K562 (cell line): ENCODE data around the gene SCGB1A1. TPM values are rescaled to one million over a fixed set of nuclear protein-coding genes. Genes with fewer than 3 reads are reported as not detected.

ENCODE experiments used
- E2F3 ChIP-seq: fragments of 250-450 bp; sonication (Bioruptor Pico); IDR thresholded peaks from 2 replicates; pipeline ENCODE4 v1.4.0; 2020; ENCODE audit warnings: mild to moderate bottlenecking
- FUS ChIP-seq: fragments of 200-400 bp; formaldehyde crosslinking; optimal IDR thresholded peaks from 2 replicates; pipeline ENCODE3; 2017; ENCODE audit warnings: low read depth, low read length
- MAFF ChIP-seq: IDR thresholded peaks from 2 replicates; pipeline ENCODE4 v1.6.1; 2012; ENCODE audit warnings: low read length, improper control_type of control experiment
- NR3C1 ChIP-seq: sonication (generic); formaldehyde crosslinking; IDR thresholded peaks from 2 replicates; pipeline ENCODE4 v1.8.1; 2022; ENCODE audit warnings: missing genetic modification reagents
- PCBP2 ChIP-seq: fragments of 200-400 bp; formaldehyde crosslinking; IDR thresholded peaks from 2 replicates; pipeline ENCODE4 v1.6.1; 2018; ENCODE audit warnings: low read length, low read depth, mild to moderate bottlenecking, moderate library complexity; ENCODE audit not compliant: poor library complexity, severe bottlenecking
- POLR2AphosphoS5 ChIP-seq: IDR thresholded peaks from 2 replicates; pipeline ENCODE4 v1.6.1; 2011; ENCODE audit warnings: mild to moderate bottlenecking, low read depth, low read length, moderate library complexity; ENCODE audit not compliant: control insufficient read depth, insufficient read depth
- RAD51 ChIP-seq: fragments of 450-650 bp; IDR thresholded peaks from 2 replicates; pipeline ENCODE4 v1.7.1; 2016; ENCODE audit warnings: low read depth, mild to moderate bottlenecking, borderline replicate concordance
- RBM34 ChIP-seq: fragments of 200-400 bp; formaldehyde crosslinking; IDR thresholded peaks from 2 replicates; pipeline ENCODE4 v1.6.1; 2018; ENCODE audit warnings: low read length, borderline replicate concordance; ENCODE audit not compliant: insufficient read depth
- SAP30 ChIP-seq: fragments of 200-600 bp; sonication (generic); IDR thresholded peaks from 2 replicates; pipeline ENCODE4 v1.6.1; 2012; ENCODE audit warnings: borderline replicate concordance, low read depth, mild to moderate bottlenecking, moderate library complexity, low read length, control low read depth, inconsistent platforms; ENCODE audit not compliant: insufficient read depth, poor library complexity, severe bottlenecking
- TEAD1 ChIP-seq, 2 experiments: fragments of 450-650 bp in 1 of 2; sonication (generic) in 1 of 2; formaldehyde crosslinking; IDR thresholded peaks; 2 replicates each; pipeline versions ENCODE4 v1.4.0 to v1.8.0; 2020 to 2022; ENCODE audit warnings: mild to moderate bottlenecking in 2 of 2, missing genetic modification reagents in 1 of 2
- ZNF79 ChIP-seq: fragments of 250-450 bp; sonication (Bioruptor Pico); IDR thresholded peaks from 2 replicates; pipeline ENCODE4 v1.4.0; 2020; ENCODE audit warnings: low read depth, mild to moderate bottlenecking, moderate library complexity
- polyA plus RNA-seq, 8 experiments: library from polyadenylated mRNA; depleted of rRNA in 4 of 8; stranded (reverse) in 5 of 8; unstranded in 3 of 8; fragments of >200 nt; fragmentation: Nextera tagmentation in 2 of 8; fragmentation: Illumina TruSeq in 1 of 8; extraction: Ambion mirVana in 2 of 8; extraction: Trizol in 1 of 8; gene quantifications; 2 replicates each; pipeline versions ENCODE4 v1.2.1 to v1.2.3, GENCODE V29; 2011 to 2014; ENCODE audit warnings: inconsistent platforms in 1 of 8, missing spikeins in 1 of 8
- total RNA-seq, 7 experiments: library from RNA; depleted of rRNA in 6 of 7; stranded (reverse); fragments of >200 nt in 6 of 7; fragmentation: Illumina TruSeq in 2 of 7; extraction: Trizol in 2 of 7; gene quantifications; 2 replicates each; pipeline versions ENCODE4 v1.2.1 to v1.2.3, GENCODE V29; 2011 to 2021; ENCODE audit warnings: low replicate concordance in 1 of 7
- TF ChIP-seq, protein P1 (sequence below): sonication (generic); formaldehyde crosslinking; IDR thresholded peaks from 2 replicates; pipeline ENCODE4 v1.8.0; 2023; ENCODE audit warnings: mild to moderate bottlenecking, missing genetic modification reagents
- TF ChIP-seq, protein P2 (sequence below), 2 experiments: fragments of 150-350 bp in 1 of 2; IDR thresholded peaks; 2 replicates each; pipeline ENCODE4 v1.6.1; 2012 to 2016; ENCODE audit warnings: low read depth in 2 of 2, low read length in 2 of 2, mild to moderate bottlenecking in 1 of 2, moderate library complexity in 1 of 2
- TF ChIP-seq, protein P3 (sequence below), 2 experiments: fragments of 450-650 bp in 1 of 2; IDR thresholded peaks; 2 replicates each; pipeline ENCODE4 v1.6.1; 2011 to 2017; ENCODE audit warnings: low read depth in 2 of 2, antibody characterized with exemption in 1 of 2, borderline replicate concordance in 1 of 2, low read length in 1 of 2, mild to moderate bottlenecking in 1 of 2, mixed read lengths in 1 of 2; ENCODE audit not compliant: control insufficient read depth in 1 of 2

SCGB1A1 gene
- total and polyA plus RNA-seq, 9 of the 15 experiments (the other 6 are each of a cell fraction or from before 2014, with no cell fraction given): 0.55 TPM; not detected in 8

DNA sequence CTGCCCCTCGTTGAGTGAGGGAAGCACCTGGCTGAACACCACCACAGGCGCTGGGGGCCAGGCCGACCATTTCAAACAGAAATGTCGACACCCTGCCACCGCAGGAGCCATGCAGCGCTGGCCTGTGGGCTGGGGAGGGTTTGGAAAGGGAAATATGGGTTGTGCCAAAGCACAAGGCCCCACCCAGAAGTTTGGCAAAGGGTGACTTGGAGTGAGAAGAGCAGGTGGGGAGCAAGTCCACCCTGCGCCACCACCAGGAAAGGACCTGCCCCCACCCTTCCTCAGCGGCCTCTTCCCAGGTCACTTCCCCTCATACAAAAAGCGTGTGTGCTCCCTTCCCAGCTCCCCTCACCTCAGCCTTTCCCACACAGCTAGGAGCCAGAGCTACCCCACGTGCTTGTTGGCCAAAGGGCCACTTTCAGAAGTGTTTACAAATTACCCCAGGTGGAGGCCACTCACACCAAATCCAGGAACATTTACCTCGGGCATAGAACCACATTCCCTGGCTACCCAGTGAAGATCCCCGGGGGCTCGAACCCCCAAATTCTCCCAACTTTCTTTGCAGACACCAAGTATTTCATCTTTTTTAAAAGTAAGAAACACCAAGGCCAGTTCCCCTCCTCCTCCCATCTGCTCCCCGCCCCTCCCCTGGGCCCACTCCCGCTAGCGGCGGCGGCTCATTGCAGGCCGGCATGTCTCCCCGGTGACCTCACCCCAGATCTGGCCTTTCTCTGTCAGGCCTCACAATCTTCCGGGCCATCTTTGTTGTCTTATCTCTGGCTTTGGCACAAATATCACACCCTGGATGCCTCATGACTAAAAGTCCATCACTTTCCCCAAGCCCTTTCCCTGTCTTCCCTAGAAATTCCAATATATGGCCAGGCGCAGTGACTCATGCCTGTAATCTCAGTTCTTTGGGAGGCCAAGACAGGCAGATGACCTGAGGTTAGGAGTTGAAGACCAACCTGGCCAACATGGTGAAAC lies 20.5 kb upstream of the SCGB1A1 start (continued):
- TF ChIP-seq TEAD1 (CRISPR knock-in tag; IDR thresholded peaks at IDR 0.05): peak in 1 of 2 experiments; percentile 71; a peak in 2 of 4 replicates
- TF ChIP-seq, protein P1, sequence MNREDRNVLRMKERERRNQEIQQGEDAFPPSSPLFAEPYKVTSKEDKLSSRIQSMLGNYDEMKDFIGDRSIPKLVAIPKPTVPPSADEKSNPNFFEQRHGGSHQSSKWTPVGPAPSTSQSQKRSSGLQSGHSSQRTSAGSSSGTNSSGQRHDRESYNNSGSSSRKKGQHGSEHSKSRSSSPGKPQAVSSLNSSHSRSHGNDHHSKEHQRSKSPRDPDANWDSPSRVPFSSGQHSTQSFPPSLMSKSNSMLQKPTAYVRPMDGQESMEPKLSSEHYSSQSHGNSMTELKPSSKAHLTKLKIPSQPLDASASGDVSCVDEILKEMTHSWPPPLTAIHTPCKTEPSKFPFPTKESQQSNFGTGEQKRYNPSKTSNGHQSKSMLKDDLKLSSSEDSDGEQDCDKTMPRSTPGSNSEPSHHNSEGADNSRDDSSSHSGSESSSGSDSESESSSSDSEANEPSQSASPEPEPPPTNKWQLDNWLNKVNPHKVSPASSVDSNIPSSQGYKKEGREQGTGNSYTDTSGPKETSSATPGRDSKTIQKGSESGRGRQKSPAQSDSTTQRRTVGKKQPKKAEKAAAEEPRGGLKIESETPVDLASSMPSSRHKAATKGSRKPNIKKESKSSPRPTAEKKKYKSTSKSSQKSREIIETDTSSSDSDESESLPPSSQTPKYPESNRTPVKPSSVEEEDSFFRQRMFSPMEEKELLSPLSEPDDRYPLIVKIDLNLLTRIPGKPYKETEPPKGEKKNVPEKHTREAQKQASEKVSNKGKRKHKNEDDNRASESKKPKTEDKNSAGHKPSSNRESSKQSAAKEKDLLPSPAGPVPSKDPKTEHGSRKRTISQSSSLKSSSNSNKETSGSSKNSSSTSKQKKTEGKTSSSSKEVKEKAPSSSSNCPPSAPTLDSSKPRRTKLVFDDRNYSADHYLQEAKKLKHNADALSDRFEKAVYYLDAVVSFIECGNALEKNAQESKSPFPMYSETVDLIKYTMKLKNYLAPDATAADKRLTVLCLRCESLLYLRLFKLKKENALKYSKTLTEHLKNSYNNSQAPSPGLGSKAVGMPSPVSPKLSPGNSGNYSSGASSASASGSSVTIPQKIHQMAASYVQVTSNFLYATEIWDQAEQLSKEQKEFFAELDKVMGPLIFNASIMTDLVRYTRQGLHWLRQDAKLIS (CRISPR knock-in tag): 0 out of 2 replicates have a peak, but pooled peaks have one; percentile 28
- no peak for TF ChIP-seq RBM34
- no peak; the same call in 1 of the 2 replicates for TF ChIP-seq MAFF
- TF ChIP-seq PCBP2: no peak
- TF ChIP-seq, protein P2, sequence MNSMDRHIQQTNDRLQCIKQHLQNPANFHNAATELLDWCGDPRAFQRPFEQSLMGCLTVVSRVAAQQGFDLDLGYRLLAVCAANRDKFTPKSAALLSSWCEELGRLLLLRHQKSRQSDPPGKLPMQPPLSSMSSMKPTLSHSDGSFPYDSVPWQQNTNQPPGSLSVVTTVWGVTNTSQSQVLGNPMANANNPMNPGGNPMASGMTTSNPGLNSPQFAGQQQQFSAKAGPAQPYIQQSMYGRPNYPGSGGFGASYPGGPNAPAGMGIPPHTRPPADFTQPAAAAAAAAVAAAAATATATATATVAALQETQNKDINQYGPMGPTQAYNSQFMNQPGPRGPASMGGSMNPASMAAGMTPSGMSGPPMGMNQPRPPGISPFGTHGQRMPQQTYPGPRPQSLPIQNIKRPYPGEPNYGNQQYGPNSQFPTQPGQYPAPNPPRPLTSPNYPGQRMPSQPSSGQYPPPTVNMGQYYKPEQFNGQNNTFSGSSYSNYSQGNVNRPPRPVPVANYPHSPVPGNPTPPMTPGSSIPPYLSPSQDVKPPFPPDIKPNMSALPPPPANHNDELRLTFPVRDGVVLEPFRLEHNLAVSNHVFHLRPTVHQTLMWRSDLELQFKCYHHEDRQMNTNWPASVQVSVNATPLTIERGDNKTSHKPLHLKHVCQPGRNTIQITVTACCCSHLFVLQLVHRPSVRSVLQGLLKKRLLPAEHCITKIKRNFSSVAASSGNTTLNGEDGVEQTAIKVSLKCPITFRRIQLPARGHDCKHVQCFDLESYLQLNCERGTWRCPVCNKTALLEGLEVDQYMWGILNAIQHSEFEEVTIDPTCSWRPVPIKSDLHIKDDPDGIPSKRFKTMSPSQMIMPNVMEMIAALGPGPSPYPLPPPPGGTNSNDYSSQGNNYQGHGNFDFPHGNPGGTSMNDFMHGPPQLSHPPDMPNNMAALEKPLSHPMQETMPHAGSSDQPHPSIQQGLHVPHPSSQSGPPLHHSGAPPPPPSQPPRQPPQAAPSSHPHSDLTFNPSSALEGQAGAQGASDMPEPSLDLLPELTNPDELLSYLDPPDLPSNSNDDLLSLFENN (IDR thresholded peaks at IDR 0.05; ENCODE audit: low read depth in 2 of 2, low read length in 2 of 2): no peak
- no peak for TF ChIP-seq RAD51
- TF ChIP-seq, protein P3, sequence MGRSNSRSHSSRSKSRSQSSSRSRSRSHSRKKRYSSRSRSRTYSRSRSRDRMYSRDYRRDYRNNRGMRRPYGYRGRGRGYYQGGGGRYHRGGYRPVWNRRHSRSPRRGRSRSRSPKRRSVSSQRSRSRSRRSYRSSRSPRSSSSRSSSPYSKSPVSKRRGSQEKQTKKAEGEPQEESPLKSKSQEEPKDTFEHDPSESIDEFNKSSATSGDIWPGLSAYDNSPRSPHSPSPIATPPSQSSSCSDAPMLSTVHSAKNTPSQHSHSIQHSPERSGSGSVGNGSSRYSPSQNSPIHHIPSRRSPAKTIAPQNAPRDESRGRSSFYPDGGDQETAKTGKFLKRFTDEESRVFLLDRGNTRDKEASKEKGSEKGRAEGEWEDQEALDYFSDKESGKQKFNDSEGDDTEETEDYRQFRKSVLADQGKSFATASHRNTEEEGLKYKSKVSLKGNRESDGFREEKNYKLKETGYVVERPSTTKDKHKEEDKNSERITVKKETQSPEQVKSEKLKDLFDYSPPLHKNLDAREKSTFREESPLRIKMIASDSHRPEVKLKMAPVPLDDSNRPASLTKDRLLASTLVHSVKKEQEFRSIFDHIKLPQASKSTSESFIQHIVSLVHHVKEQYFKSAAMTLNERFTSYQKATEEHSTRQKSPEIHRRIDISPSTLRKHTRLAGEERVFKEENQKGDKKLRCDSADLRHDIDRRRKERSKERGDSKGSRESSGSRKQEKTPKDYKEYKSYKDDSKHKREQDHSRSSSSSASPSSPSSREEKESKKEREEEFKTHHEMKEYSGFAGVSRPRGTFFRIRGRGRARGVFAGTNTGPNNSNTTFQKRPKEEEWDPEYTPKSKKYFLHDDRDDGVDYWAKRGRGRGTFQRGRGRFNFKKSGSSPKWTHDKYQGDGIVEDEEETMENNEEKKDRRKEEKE (IDR thresholded peaks at IDR 0.05; ENCODE audit: borderline replicate concordance in 1 of 2, control insufficient read depth in 1 of 2, low read depth in 2 of 2, low read length in 1 of 2): no peak
- TF ChIP-seq E2F3 (CRISPR knock-in tag): no peak
- no peak for TF ChIP-seq FUS
- no peak for TF ChIP-seq NR3C1 (CRISPR knock-in tag)
- no peak for TF ChIP-seq SAP30
- 0 out of 2 replicates have a peak, but pooled peaks have one; percentile 34 for TF ChIP-seq ZNF79 (CRISPR knock-in tag)
- no peak for TF ChIP-seq POLR2AphosphoS5
